ENCODE data around the gene SKIDA1.

Gene SKIDA1

GRCh38 chr10:21487416-21488180 is 37.9 kb downstream of the SKIDA1 start:
- no peak overlapping the region for H3K4me3 ChIP-seq (ENCODE audit: control insufficient read depth, low read depth, low read length)
- TF ChIP-seq, protein P1, sequence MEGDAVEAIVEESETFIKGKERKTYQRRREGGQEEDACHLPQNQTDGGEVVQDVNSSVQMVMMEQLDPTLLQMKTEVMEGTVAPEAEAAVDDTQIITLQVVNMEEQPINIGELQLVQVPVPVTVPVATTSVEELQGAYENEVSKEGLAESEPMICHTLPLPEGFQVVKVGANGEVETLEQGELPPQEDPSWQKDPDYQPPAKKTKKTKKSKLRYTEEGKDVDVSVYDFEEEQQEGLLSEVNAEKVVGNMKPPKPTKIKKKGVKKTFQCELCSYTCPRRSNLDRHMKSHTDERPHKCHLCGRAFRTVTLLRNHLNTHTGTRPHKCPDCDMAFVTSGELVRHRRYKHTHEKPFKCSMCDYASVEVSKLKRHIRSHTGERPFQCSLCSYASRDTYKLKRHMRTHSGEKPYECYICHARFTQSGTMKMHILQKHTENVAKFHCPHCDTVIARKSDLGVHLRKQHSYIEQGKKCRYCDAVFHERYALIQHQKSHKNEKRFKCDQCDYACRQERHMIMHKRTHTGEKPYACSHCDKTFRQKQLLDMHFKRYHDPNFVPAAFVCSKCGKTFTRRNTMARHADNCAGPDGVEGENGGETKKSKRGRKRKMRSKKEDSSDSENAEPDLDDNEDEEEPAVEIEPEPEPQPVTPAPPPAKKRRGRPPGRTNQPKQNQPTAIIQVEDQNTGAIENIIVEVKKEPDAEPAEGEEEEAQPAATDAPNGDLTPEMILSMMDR (IDR thresholded peaks at IDR 0.05; ENCODE audit: control insufficient read depth, insufficient read depth, low read depth, low read length, missing control alignments), result no peak
- no peak for DNase-seq (ENCODE audit: low read depth)

DNA sequence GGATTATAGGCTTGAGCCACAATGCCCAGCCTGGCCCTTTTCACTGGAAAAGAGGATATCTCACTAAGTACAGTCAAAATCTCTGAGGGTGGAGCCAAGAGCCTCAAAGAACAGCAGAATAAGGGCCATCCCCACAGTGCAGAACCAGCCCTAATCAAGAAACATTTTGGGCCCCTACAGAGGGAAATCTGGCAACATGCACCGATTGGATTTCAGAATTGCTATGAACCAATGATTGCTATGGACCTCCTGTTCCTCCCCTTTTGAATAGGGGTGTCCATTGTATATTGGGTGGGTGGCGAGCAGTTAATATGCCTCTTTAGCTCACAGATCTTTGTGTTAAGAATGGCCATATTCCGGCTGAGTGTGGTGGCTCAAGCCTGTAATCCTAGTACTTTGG is 42.7 kb downstream of the SKIDA1 start:
- H3K4me3 ChIP-seq (ENCODE audit: control insufficient read depth, low read depth, low read length), result no peak overlapping the region
- DNase-seq (ENCODE audit: low read depth), result no peak
- TF ChIP-seq, protein P1 (IDR thresholded peaks at IDR 0.05; ENCODE audit: control insufficient read depth, insufficient read depth, low read depth, low read length, missing control alignments), result no peak

DNA sequence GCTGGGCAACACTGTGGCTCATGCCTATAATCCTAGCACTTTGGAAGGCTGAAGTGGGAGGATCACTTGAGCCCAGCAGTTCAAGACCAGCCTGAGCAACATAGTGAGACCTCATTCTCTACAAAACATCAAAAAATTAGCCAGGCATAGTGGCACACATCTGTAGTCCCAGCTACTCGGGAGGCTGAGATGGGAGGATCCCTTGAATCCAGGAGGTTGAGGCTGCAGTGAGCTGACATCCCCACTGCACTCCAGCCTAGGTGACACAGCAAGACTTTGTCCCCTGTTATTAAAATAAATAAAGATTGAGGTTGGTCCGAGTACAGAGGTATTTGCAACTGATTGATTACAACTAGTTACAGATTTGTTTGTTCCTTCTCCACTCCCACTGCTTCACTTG is 44.1 kb downstream of the SKIDA1 start:
- TF ChIP-seq, protein P1 (IDR thresholded peaks at IDR 0.05; ENCODE audit: control insufficient read depth, insufficient read depth, low read depth, low read length, missing control alignments), result no peak
- no peak for DNase-seq (ENCODE audit: low read depth)
- H3K4me3 ChIP-seq (ENCODE audit: control insufficient read depth, low read depth, low read length), result no peak overlapping the region

- TF ChIP-seq, protein P1 (IDR thresholded peaks at IDR 0.05; ENCODE audit: control insufficient read depth, insufficient read depth, low read depth, low read length, missing control alignments), result no peak
- no peak for DNase-seq (ENCODE audit: low read depth)
Measured at GRCh38 chr10:21479570-21480315, 45.7 kb downstream of the SKIDA1 start.

GRCh38 chr10:21475393-21475792 is 50.1 kb downstream of the SKIDA1 start:
- DNase-seq (ENCODE audit: low read depth), result no peak
- H3K4me3 ChIP-seq (ENCODE audit: control insufficient read depth, low read depth, low read length), result no peak overlapping the region

More at GRCh38 chr10:21479570-21480315, 45.7 kb downstream of the SKIDA1 start:
- H3K4me3 ChIP-seq (ENCODE audit: control insufficient read depth, low read depth, low read length), result no peak overlapping the region

DNA sequence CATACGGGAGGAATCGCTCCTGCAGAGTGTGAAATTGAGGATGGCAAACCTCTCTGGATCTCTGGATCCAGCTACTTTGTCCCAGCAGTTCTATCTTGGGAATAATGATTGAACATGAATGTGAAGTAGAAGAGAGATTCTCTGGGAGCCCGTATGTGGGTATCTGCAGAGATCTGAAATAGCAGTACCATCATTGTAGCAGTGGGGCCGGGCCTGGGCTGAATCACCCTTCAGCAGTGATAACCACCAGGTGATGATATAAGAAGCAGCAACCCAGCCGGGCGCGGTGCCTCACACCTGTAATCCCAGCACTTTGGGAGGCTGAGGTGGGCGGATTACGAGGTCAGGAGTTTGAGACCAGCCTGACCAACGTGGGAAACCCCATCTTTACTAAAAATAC is 51.9 kb downstream of the SKIDA1 start:
- TF ChIP-seq, protein P1 (IDR thresholded peaks at IDR 0.05; ENCODE audit: control insufficient read depth, insufficient read depth, low read depth, low read length, missing control alignments), result no peak
- H3K4me3 ChIP-seq (ENCODE audit: control insufficient read depth, low read depth, low read length), result no peak overlapping the region
- DNase-seq (ENCODE audit: low read depth), result no peak

More at GRCh38 chr10:21475393-21475792, 50.1 kb downstream of the SKIDA1 start:
- TF ChIP-seq, protein P1 (IDR thresholded peaks at IDR 0.05; ENCODE audit: control insufficient read depth, insufficient read depth, low read depth, low read length, missing control alignments), result no peak
